ENCODE results near the gene RHOA. TPM values are rescaled to one million over a fixed set of nuclear protein-coding genes. Genes with fewer than 3 reads are reported as not detected.

The RHOA gene
- total RNA-seq, 1 experiment from 2014 or later, result 497 TPM

DNA sequence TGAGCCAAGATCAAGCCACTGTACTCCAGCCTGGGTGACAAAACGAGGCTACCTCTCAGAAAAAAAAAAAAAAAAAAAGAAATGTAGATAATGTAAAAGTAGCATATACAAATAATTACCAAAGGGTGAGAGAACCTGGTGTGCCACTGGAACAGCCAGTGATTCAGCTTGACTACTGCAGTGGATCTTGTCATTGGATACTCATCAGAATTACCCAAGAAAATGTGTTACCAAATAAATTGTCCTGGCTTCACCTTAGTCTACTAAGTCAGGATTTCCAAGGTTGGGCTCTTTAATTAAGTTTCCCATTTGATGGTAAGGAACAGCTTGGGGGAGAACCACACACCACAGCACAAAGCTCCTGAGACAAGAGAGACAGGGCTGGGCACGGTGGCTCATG lies 15.8 kb upstream of the RHOA start:
- ChIA-PET POLR2A (interaction anchor here (1.1 kb wide), 1 partner anchor 16 kb away, joined by 3 read pairs; the partner anchor contains the start of genes RHOA and TCTA), CTCF (no interaction called here), RAD21 (ENCODE audit: low non-redundant PET in 1 of 2, low total read pairs in 2 of 2, uncharacterized antibody in 2 of 2, unreplicated experiment in 2 of 2) (no interaction called here)
- H4K20me1 ChIP-seq (ENCODE audit: insufficient read depth), result no peaks in the 10 kb centered on the region
- H3K36me3 ChIP-seq (ENCODE audit: control insufficient read depth in 1 of 2, insufficient read depth in 2 of 2, low read length in 2 of 2), result peaks cover 0 to 2% of the 10 kb centered on the region in 2 experiments; a peak in 1 of 4 replicates
- no peak overlapping the region for H3K9ac ChIP-seq (ENCODE audit: low read length)
- peaks cover 4 to 24% of the 10 kb centered on the region in 2 experiments for H3K4me1 ChIP-seq (ENCODE audit: control insufficient read depth in 1 of 2, insufficient read depth in 2 of 2, low read length in 2 of 2)
- DNase-seq (ENCODE audit: low read depth, low spot score) (no peak), ATAC-seq (no peak)
- H3K27ac ChIP-seq (ENCODE audit: low read depth, low read length), result no peak overlapping the region
- BruUV-seq (replicated peaks), result no TSS peak
- H3K4me3 ChIP-seq (replicated peaks in 1 of 2; ENCODE audit: low read depth in 1 of 2, low read length in 2 of 2), result no peak overlapping the region
- TF ChIP-seq POLR2AphosphoS5 (IDR thresholded peaks at IDR 0.05; ENCODE audit: low read depth, low read length) (no peak), ZNF274 (IDR thresholded peaks at IDR 0.05; ENCODE audit: low read depth, low read length) (no peak), CBX3 (IDR thresholded peaks at IDR 0.05; ENCODE audit: low read depth) (no peak), SP1 (IDR thresholded peaks at IDR 0.05; ENCODE audit: low read depth) (no peak), YY1 (IDR thresholded peaks at IDR 0.05; ENCODE audit: extremely low read depth, insufficient replicate concordance, low read depth, low read length) (no peak), FOSL1 (IDR thresholded peaks at IDR 0.05; ENCODE audit: low read depth) (no peak), SRF (IDR thresholded peaks at IDR 0.05; ENCODE audit: low read depth) (no peak), EGR1 (IDR thresholded peaks at IDR 0.05; ENCODE audit: low read depth) (no peak), CEBPB (IDR thresholded peaks at IDR 0.05; ENCODE audit: low read depth) (no peak), TCF7L2 (IDR thresholded peaks at IDR 0.05; ENCODE audit: borderline replicate concordance, extremely low read depth, insufficient read depth, insufficient read length) (no peak), ZFX (IDR thresholded peaks at IDR 0.05) (no peak), POLR2A (IDR thresholded peaks at IDR 0.05; ENCODE audit: borderline replicate concordance, extremely low read depth, insufficient read depth, insufficient read length) (no peak), SIN3A (IDR thresholded peaks at IDR 0.05; ENCODE audit: low read depth) (no peak), ELF1 (IDR thresholded peaks at IDR 0.05; ENCODE audit: borderline replicate concordance, low read depth) (no peak), EZH2phosphoT487 (IDR thresholded peaks at IDR 0.05; ENCODE audit: borderline replicate concordance) (no peak)
- TF ChIP-seq, protein P1, sequence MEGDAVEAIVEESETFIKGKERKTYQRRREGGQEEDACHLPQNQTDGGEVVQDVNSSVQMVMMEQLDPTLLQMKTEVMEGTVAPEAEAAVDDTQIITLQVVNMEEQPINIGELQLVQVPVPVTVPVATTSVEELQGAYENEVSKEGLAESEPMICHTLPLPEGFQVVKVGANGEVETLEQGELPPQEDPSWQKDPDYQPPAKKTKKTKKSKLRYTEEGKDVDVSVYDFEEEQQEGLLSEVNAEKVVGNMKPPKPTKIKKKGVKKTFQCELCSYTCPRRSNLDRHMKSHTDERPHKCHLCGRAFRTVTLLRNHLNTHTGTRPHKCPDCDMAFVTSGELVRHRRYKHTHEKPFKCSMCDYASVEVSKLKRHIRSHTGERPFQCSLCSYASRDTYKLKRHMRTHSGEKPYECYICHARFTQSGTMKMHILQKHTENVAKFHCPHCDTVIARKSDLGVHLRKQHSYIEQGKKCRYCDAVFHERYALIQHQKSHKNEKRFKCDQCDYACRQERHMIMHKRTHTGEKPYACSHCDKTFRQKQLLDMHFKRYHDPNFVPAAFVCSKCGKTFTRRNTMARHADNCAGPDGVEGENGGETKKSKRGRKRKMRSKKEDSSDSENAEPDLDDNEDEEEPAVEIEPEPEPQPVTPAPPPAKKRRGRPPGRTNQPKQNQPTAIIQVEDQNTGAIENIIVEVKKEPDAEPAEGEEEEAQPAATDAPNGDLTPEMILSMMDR (IDR thresholded peaks at IDR 0.05 in 2 of 3, conservative IDR thresholded peaks at IDR 0.05 in 1 of 3; ENCODE audit: borderline replicate concordance in 1 of 3, insufficient read depth in 1 of 3, low read depth in 2 of 3, low read length in 2 of 3), result no peak
- TF ChIP-seq, protein P2, sequence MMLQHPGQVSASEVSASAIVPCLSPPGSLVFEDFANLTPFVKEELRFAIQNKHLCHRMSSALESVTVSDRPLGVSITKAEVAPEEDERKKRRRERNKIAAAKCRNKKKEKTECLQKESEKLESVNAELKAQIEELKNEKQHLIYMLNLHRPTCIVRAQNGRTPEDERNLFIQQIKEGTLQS (IDR thresholded peaks at IDR 0.05), result no peak
- TF ChIP-seq, protein P3, sequence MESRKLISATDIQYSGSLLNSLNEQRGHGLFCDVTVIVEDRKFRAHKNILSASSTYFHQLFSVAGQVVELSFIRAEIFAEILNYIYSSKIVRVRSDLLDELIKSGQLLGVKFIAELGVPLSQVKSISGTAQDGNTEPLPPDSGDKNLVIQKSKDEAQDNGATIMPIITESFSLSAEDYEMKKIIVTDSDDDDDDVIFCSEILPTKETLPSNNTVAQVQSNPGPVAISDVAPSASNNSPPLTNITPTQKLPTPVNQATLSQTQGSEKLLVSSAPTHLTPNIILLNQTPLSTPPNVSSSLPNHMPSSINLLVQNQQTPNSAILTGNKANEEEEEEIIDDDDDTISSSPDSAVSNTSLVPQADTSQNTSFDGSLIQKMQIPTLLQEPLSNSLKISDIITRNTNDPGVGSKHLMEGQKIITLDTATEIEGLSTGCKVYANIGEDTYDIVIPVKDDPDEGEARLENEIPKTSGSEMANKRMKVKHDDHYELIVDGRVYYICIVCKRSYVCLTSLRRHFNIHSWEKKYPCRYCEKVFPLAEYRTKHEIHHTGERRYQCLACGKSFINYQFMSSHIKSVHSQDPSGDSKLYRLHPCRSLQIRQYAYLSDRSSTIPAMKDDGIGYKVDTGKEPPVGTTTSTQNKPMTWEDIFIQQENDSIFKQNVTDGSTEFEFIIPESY (IDR thresholded peaks at IDR 0.05; ENCODE audit: extremely low read depth, insufficient replicate concordance, low read length), result no peak
- TF ChIP-seq, protein P4, sequence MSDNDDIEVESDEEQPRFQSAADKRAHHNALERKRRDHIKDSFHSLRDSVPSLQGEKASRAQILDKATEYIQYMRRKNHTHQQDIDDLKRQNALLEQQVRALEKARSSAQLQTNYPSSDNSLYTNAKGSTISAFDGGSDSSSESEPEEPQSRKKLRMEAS (IDR thresholded peaks at IDR 0.05), result no peak
- TF ChIP-seq, protein P5, sequence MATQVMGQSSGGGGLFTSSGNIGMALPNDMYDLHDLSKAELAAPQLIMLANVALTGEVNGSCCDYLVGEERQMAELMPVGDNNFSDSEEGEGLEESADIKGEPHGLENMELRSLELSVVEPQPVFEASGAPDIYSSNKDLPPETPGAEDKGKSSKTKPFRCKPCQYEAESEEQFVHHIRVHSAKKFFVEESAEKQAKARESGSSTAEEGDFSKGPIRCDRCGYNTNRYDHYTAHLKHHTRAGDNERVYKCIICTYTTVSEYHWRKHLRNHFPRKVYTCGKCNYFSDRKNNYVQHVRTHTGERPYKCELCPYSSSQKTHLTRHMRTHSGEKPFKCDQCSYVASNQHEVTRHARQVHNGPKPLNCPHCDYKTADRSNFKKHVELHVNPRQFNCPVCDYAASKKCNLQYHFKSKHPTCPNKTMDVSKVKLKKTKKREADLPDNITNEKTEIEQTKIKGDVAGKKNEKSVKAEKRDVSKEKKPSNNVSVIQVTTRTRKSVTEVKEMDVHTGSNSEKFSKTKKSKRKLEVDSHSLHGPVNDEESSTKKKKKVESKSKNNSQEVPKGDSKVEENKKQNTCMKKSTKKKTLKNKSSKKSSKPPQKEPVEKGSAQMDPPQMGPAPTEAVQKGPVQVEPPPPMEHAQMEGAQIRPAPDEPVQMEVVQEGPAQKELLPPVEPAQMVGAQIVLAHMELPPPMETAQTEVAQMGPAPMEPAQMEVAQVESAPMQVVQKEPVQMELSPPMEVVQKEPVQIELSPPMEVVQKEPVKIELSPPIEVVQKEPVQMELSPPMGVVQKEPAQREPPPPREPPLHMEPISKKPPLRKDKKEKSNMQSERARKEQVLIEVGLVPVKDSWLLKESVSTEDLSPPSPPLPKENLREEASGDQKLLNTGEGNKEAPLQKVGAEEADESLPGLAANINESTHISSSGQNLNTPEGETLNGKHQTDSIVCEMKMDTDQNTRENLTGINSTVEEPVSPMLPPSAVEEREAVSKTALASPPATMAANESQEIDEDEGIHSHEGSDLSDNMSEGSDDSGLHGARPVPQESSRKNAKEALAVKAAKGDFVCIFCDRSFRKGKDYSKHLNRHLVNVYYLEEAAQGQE (IDR thresholded peaks at IDR 0.05; ENCODE audit: low read depth), result no peak
- no peaks in the 10 kb centered on the region for H3K9me2 ChIP-seq (ENCODE audit: insufficient read depth)
- no peaks in the 10 kb centered on the region for H3K9me3 ChIP-seq (ENCODE audit: control insufficient read depth in 1 of 2, insufficient read depth in 1 of 2, low read depth in 1 of 2, low read length in 2 of 2)
- intact Hi-C loops (cut with micrococcal nuclease), result no loop called here
- no peaks in the 10 kb centered on the region for H3K79me2 ChIP-seq (ENCODE audit: insufficient read depth, low read length)
- H3K4me2 ChIP-seq (ENCODE audit: low read length), result no peak overlapping the region
- H3K27me3 ChIP-seq (ENCODE audit: insufficient read depth, low read length), result no peaks in the 10 kb centered on the region
- H2AFZ ChIP-seq (ENCODE audit: low read depth, low read length, poor library complexity, severe bottlenecking), result no peak overlapping the region
